OCI-LY1 (cell line): Measurements from ENCODE around the gene KCNT1.

Experiments used
- H2AFZ ChIP-seq: fragments of 200-600 bp; sonication (generic), shearing (Covaris generic); 2 replicates; pipeline ENCODE4 v1.6.0; 2014; ENCODE audit warnings: antibody characterized with exemption, mild to moderate bottlenecking, low read length
- H3F3A ChIP-seq: fragments of 200-600 bp; sonication (generic), shearing (Covaris generic); 2 replicates; pipeline ENCODE4 v1.6.0; 2014; ENCODE audit warnings: mild to moderate bottlenecking, antibody characterized with exemption, low read length, moderate library complexity; ENCODE audit not compliant: insufficient read depth
- H3K27ac ChIP-seq: fragments of 200-600 bp; sonication (generic); 2 replicates; pipeline ENCODE4 v1.5.1; 2014; ENCODE audit warnings: low read length, mixed run types, mild to moderate bottlenecking, low read depth; ENCODE audit not compliant: poor library complexity, severe bottlenecking
- H3K27me3 ChIP-seq: fragments of 200-600 bp; sonication (generic); 2 replicates; pipeline ENCODE4 v1.6.0; 2014; ENCODE audit warnings: antibody characterized with exemption, mild to moderate bottlenecking, low read length, moderate library complexity; ENCODE audit not compliant: insufficient read depth
- H3K36me3 ChIP-seq: fragments of 200-600 bp; sonication (generic); 2 replicates; pipeline ENCODE4 v1.6.1; 2014; ENCODE audit warnings: mild to moderate bottlenecking, antibody characterized with exemption, low read length, moderate library complexity, mixed read lengths; ENCODE audit not compliant: insufficient read depth
- H3K4me1 ChIP-seq: fragments of 200-600 bp; sonication (generic); 2 replicates; pipeline ENCODE4 v1.5.1; 2014; ENCODE audit warnings: mild to moderate bottlenecking, low read length, moderate library complexity; ENCODE audit not compliant: insufficient read depth, severe bottlenecking
- H3K4me2 ChIP-seq: fragments of 200-600 bp; sonication (generic), shearing (Covaris generic); 2 replicates; pipeline ENCODE4 v1.6.1; 2014; ENCODE audit warnings: low read length
- H3K4me3 ChIP-seq: fragments of 200-600 bp; sonication (generic); 2 replicates; pipeline ENCODE4 v1.5.1; 2014; ENCODE audit warnings: low read length, low read depth, mild to moderate bottlenecking, mixed read lengths; ENCODE audit not compliant: poor library complexity, severe bottlenecking
- H3K79me2 ChIP-seq: fragments of 200-600 bp; shearing (Covaris generic); 2 replicates; pipeline ENCODE4 v1.6.1; 2016; ENCODE audit warnings: mixed run types, low read length, mixed read lengths; ENCODE audit not compliant: insufficient read depth
- H3K9ac ChIP-seq: fragments of 200-600 bp; sonication (generic), shearing (Covaris generic); 2 replicates; pipeline ENCODE4 v1.6.1; 2014; ENCODE audit warnings: mild to moderate bottlenecking, low read length, mixed read lengths
- H3K9me2 ChIP-seq: fragments of 200-600 bp; sonication (generic), shearing (Covaris generic); 2 replicates; pipeline ENCODE4 v1.6.1; 2014; ENCODE audit warnings: low read depth, mild to moderate bottlenecking, low read length, mixed read lengths
- H3K9me3 ChIP-seq: fragments of 200-600 bp; shearing (Covaris generic); 2 replicates; pipeline ENCODE4 v1.6.1; 2014; ENCODE audit warnings: low read length, mixed read lengths
- H4K20me1 ChIP-seq: fragments of 200-600 bp; sonication (generic), shearing (Covaris generic); 2 replicates; pipeline ENCODE4 v1.6.0; 2016; ENCODE audit warnings: mild to moderate bottlenecking, low read length; ENCODE audit not compliant: insufficient read depth
- EZH2 ChIP-seq: fragments of 200-600 bp; sonication (generic), shearing (Covaris generic); IDR thresholded peaks from 2 replicates; pipeline ENCODE4 v1.8.0; 2017; ENCODE audit warnings: borderline replicate concordance, mixed run types, mild to moderate bottlenecking, antibody characterized with exemption, low read length, moderate library complexity, mixed read lengths
- TF ChIP-seq, protein P1 (sequence below): fragments of 200-600 bp; sonication (generic), shearing (Covaris generic); IDR thresholded peaks from 2 replicates; pipeline ENCODE4 v1.5.1; 2017; ENCODE audit warnings: mild to moderate bottlenecking, antibody characterized with exemption, low read length, moderate library complexity, mixed read lengths

The KCNT1 gene

DNA sequence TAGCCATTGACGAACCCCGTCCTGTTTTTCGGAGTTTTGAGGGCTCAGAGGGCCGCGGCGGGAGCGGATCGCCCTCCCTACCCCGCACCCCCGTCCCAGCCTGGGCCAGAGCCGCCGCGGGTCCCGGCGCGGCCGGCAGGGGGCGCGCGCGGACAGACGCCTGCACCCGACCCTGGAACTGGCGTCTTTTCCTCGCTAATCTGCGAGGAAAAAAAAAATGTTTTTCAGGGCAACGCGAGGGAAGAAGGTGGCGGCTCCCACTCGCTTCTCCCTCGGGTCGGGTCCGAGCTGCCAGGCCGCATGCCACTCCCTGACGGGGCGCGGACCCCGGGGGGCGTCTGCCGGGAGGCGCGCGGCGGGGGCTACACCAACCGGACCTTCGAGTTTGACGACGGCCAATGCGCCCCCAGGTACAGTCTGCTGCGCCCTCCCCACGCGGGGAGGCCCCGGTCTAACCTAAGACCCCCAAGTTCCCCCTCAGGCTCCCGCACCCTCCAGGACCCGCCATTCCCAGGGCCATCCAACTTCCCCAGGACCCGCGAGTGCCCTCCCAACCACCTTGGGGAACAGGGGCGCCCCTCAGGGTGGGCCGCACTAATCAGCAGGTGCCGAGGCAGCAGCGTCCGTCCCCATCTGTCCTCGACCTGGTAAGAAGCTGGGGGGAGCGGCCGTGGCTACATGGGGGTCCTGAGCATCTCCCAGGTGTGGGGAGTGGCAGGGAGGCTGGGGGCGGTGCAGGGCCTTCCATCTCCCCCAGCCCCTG lies at the start of gene KCNT1:
KCNT1 (plus strand) TSS at position 227 of the 763 bp plus-strand sequence; CDS start at position 301, 74 bp downstream.
- TF ChIP-seq, protein P1, sequence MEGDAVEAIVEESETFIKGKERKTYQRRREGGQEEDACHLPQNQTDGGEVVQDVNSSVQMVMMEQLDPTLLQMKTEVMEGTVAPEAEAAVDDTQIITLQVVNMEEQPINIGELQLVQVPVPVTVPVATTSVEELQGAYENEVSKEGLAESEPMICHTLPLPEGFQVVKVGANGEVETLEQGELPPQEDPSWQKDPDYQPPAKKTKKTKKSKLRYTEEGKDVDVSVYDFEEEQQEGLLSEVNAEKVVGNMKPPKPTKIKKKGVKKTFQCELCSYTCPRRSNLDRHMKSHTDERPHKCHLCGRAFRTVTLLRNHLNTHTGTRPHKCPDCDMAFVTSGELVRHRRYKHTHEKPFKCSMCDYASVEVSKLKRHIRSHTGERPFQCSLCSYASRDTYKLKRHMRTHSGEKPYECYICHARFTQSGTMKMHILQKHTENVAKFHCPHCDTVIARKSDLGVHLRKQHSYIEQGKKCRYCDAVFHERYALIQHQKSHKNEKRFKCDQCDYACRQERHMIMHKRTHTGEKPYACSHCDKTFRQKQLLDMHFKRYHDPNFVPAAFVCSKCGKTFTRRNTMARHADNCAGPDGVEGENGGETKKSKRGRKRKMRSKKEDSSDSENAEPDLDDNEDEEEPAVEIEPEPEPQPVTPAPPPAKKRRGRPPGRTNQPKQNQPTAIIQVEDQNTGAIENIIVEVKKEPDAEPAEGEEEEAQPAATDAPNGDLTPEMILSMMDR: peak; percentile 78
- no peak for TF ChIP-seq EZH2
- H3K4me2 ChIP-seq: no peak within 1 kb of the TSS

DNA sequence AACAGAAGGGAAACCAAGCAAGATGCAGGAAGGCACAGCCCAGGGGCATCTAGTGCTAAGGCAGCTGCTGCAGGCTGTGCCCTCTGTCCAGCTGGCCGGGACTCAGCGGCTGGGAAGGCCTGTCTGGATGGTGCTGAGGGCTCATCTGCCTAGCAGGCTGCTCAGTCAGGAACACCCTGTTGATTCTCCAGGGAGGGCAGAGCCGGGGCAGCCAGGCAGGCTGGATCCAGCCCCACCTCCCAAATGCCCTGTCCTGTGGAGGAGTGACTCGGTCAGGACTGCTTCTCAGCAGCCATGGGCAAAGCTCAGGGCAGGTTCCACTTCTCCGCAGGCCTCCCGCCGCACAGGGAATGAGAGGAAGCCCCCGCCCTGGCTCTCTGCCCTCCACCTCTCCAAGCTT lies 46.7 kb upstream of the KCNT1 start:
- TF ChIP-seq, protein P1: no peak
- TF ChIP-seq EZH2: no peak
- Histone ChIP-seq H3K9ac (no peak overlapping the region), H4K20me1 (no peaks in the 10 kb centered on the region), H3K79me2 (no peaks in the 10 kb centered on the region), H3K9me2 (no peaks in the 10 kb centered on the region), H3K4me1 (no peaks in the 10 kb centered on the region), H3K36me3 (no peaks in the 10 kb centered on the region), H3K4me2 (no peak overlapping the region), H3F3A (no peaks in the 10 kb centered on the region), H3K9me3 (0 out of 2 replicates have a peak, but pooled peaks cover 3% of the 10 kb centered on the region), H3K27me3 (peaks cover 9% of the 10 kb centered on the region; the same call in 1 of the 2 replicates), H3K4me3 (no peak overlapping the region), H2AFZ (no peak overlapping the region), H3K27ac (no peak overlapping the region)

More for the DNA sequence above, at the start of gene KCNT1:
- no peaks in the 10 kb centered on the region for H3K9me3 ChIP-seq
- H4K20me1 ChIP-seq: no peaks in the 10 kb centered on the region
- H2AFZ ChIP-seq: no peak within 1 kb of the TSS
- no peak within 1 kb of the TSS for H3K4me3 ChIP-seq
- no peaks in the 10 kb centered on the region for H3K36me3 ChIP-seq
- H3K79me2 ChIP-seq: no peaks in the 10 kb centered on the region
- no peaks in the 10 kb centered on the region for H3K27me3 ChIP-seq
- H3K4me1 ChIP-seq: no peaks in the 10 kb centered on the region
- H3K9ac ChIP-seq: no peak within 1 kb of the TSS
- H3F3A ChIP-seq: no peaks in the 10 kb centered on the region
- no peak within 1 kb of the TSS for H3K27ac ChIP-seq
- no peaks in the 10 kb centered on the region for H3K9me2 ChIP-seq

DNA sequence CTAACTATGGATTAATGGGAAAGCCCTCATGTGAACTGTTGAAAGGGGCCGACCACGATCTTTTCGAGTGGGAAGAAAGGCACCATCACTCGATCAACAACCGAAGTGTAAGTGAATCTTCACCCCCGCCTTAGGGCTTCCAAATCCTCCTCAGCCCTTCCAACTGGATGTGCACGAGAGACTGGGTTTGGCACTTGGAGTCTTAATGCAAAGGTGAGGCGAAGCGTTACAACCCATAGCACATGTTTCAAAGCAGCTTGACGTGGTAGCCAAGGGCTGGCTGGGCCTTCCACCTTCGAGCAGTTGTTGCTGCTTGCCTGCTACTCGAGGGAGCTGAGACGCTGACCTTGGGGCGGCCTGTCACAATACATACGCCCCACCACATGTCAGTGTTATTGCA lies 44.6 kb upstream of the KCNT1 start:
- H3K79me2 ChIP-seq: no peaks in the 10 kb centered on the region
- H3F3A ChIP-seq: no peaks in the 10 kb centered on the region
- H3K4me3 ChIP-seq: no peak overlapping the region
- TF ChIP-seq, protein P1: no peak
- TF ChIP-seq EZH2: no peak
- no peak overlapping the region for H2AFZ ChIP-seq
- no peak overlapping the region for H3K9ac ChIP-seq
- no peaks in the 10 kb centered on the region for H3K4me1 ChIP-seq
- no peaks in the 10 kb centered on the region for H3K36me3 ChIP-seq
- H4K20me1 ChIP-seq: no peaks in the 10 kb centered on the region
- peaks cover 9% of the 10 kb centered on the region; the same call in 1 of the 2 replicates for H3K27me3 ChIP-seq
- no peak overlapping the region for H3K27ac ChIP-seq
- no peaks in the 10 kb centered on the region for H3K9me3 ChIP-seq
- no peak overlapping the region for H3K4me2 ChIP-seq
- H3K9me2 ChIP-seq: no peaks in the 10 kb centered on the region
